Duodenal mucosa (tissue), 2 donors: ENCODE results near the gene OCRL.

Experiments used
- H3K27ac ChIP-seq: one replicate; pipeline ENCODE4 v1.7.0; 2013; ENCODE audit warnings: low read depth, low read length
- H3K27me3 ChIP-seq, 2 donors: one replicate each; pipeline ENCODE4 v1.7.0; 2013; ENCODE audit warnings: low read length in 2 of 2, control low read depth in 1 of 2; ENCODE audit not compliant: insufficient read depth in 2 of 2, control insufficient read depth in 1 of 2
- H3K36me3 ChIP-seq, 2 donors: one replicate each; pipeline ENCODE4 v1.7.0; 2013; ENCODE audit warnings: low read length in 2 of 2, control low read depth in 1 of 2; ENCODE audit not compliant: insufficient read depth in 2 of 2, control insufficient read depth in 1 of 2
- H3K4me1 ChIP-seq, 2 donors: one replicate each; pipeline ENCODE4 v1.7.0; 2013; ENCODE audit warnings: low read length in 2 of 2, control low read depth in 1 of 2; ENCODE audit not compliant: insufficient read depth in 2 of 2, control insufficient read depth in 1 of 2
- H3K4me3 ChIP-seq, 2 donors: one replicate each; pipeline ENCODE4 v1.7.0; 2013; ENCODE audit warnings: low read length in 2 of 2, low read depth in 1 of 2
- H3K9ac ChIP-seq, 2 donors: one replicate each; pipeline ENCODE4 v1.7.0; 2013; ENCODE audit warnings: low read length in 2 of 2, low read depth in 1 of 2
- H3K9me3 ChIP-seq, 2 donors: one replicate each; pipeline ENCODE4 v1.7.0; 2013; ENCODE audit warnings: low read length in 2 of 2, control low read depth in 1 of 2; ENCODE audit not compliant: control insufficient read depth in 1 of 2

OCRL gene

GRCh38 chrX:129641469-129641868 lies 101.4 kb downstream of the OCRL start:
- H3K9ac ChIP-seq = no peak overlapping the region
- peaks cover 4 to 8% of the 10 kb centered on the region in 2 donors for H3K4me1 ChIP-seq
- H3K36me3 ChIP-seq = no peaks in the 10 kb centered on the region
- H3K27ac ChIP-seq = no peak overlapping the region
- no peak overlapping the region for H3K4me3 ChIP-seq
- no peaks in the 10 kb centered on the region for H3K27me3 ChIP-seq
- H3K9me3 ChIP-seq = no peaks in the 10 kb centered on the region

GRCh38 chrX:129641941-129642340 lies 101.9 kb downstream of the OCRL start:
- H3K9ac ChIP-seq = no peak overlapping the region
- H3K27ac ChIP-seq = no peak overlapping the region
- no peak overlapping the region for H3K4me3 ChIP-seq
- peaks cover 3 to 4% of the 10 kb centered on the region in 2 donors for H3K4me1 ChIP-seq
- no peaks in the 10 kb centered on the region for H3K36me3 ChIP-seq
- no peaks in the 10 kb centered on the region for H3K9me3 ChIP-seq
- H3K27me3 ChIP-seq = no peaks in the 10 kb centered on the region
